GM19395 (cell line): ENCODE measurements around the gene WDR72.

ENCODE experiments used
- ATAC-seq: cut with Tn5 transposase; IDR thresholded peaks from one replicate; pipeline ENCODE4 v1.9.1; 2021; ENCODE audit warnings: mild to moderate bottlenecking, moderate library complexity; ENCODE audit not compliant: unreplicated experiment

WDR72 gene

DNA sequence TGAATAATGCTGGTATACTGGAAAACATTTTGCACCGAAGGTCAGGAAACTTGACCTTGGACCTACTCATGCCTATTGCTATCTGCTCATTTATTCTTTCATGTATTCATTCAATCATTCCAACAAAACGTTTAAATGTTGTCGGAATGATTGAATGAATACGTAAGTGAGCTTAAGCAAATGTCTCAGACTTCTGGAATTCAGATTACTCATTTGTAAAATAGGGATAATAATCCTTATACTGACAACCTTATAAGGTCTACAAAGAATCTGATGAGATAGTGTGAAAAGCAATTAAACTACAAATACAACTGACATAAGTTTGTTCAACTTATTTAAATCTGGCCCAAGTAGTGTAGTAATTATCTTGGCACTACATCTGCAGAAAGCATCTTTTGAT, 288.7 kb downstream of the WDR72 start:
- no peak for ATAC-seq

DNA sequence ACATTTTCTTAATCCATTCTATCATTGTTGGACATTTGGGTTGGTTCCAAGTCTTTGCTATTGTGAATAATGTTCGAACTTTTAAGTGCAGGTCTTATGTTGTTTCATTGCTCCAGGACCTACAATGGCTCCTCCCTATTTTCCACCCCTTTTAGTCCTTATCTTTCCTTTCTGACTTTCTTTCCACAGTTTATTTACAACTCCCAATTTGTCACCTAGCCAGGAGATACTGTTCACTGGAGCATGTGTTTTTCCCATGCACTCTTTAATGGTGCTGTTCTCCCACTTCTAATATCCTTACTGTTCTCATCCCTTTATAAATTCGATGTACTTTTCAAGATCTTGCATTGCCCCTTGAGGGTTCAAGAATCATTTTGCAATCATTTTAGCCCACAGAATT, 290.0 kb downstream of the WDR72 start:
- no peak for ATAC-seq
